C4-2B (cell line): ENCODE measurements around the gene DUOX1.

Experiments
- H3K27ac ChIP-seq: fragments of 450-650 bp; 2 replicates; pipeline ENCODE4 v1.5.1; 2017
- CTCF ChIP-seq: fragments of 450-650 bp; conservative IDR thresholded peaks from 2 replicates; pipeline ENCODE4 v1.5.1; 2017; ENCODE audit warnings: mild to moderate bottlenecking
- ZFX ChIP-seq: fragments of 450-650 bp; IDR thresholded peaks from 2 replicates; pipeline ENCODE4 v1.6.1; 2017

DUOX1 gene

GRCh38 chr15:45168286-45168685 lies 38.5 kb downstream of the DUOX1 start:
- no peak for TF ChIP-seq ZFX
- TF ChIP-seq CTCF: no peak
- no peak overlapping the region; the same call in 1 of the 2 replicates for H3K27ac ChIP-seq

GRCh38 chr15:45168751-45169551 lies 39.2 kb downstream of the DUOX1 start:
- TF ChIP-seq ZFX (no peak), CTCF (no peak)
- no peak overlapping the region for H3K27ac ChIP-seq

GRCh38 chr15:45169608-45170480 lies 40.0 kb downstream of the DUOX1 start:
- TF ChIP-seq ZFX (no peak), CTCF (no peak)
- no peak overlapping the region for H3K27ac ChIP-seq

- TF ChIP-seq ZFX (no peak), CTCF (no peak)
These were observed 42.1 kb downstream of the DUOX1 start for GRCh38 chr15:45171912-45172311.

GRCh38 chr15:45174069-45174468 lies 44.3 kb downstream of the DUOX1 start:
- no peak overlapping the region for H3K27ac ChIP-seq
- TF ChIP-seq CTCF (no peak), ZFX (no peak)

More at GRCh38 chr15:45171912-45172311, 42.1 kb downstream of the DUOX1 start:
- no peak overlapping the region for H3K27ac ChIP-seq

- TF ChIP-seq CTCF (no peak), ZFX (no peak)
- no peak overlapping the region for H3K27ac ChIP-seq
These were observed 44.8 kb downstream of the DUOX1 start for GRCh38 chr15:45174577-45174976.

GRCh38 chr15:45177285-45177684 lies 47.5 kb downstream of the DUOX1 start:
- no peak overlapping the region for H3K27ac ChIP-seq
- TF ChIP-seq CTCF (no peak), ZFX (no peak)
